Progenitor cell of endocrine pancreas (in vitro differentiated cells): ENCODE data around the gene MEGF10. TPM values are rescaled to one million over a fixed set of nuclear protein-coding genes. Genes with fewer than 3 reads are reported as not detected.
A peak's percentile ranks its signal among the peaks of the same experiment; 100 is the strongest.
"Not testable (repeated sequence)": the region's sequence is repeated elsewhere in the genome, so short reads cannot be mapped to it uniquely, and the experiment has no call there.

Experiments
- DNase-seq: peaks from one replicate; pipeline ENCODE4 v3.0.0; 2021; ENCODE audit warnings: low spot score; ENCODE audit not compliant: unreplicated experiment
- H3K27ac Mint-ChIP-seq: 2 replicates; pipeline ENCODE4 v1.8.0; 2021; ENCODE audit warnings: mild to moderate bottlenecking, moderate library complexity, mixed read lengths
- H3K27me3 Mint-ChIP-seq: 2 replicates; pipeline ENCODE4 v1.8.0; 2021; ENCODE audit warnings: mixed read lengths
- H3K36me3 Mint-ChIP-seq: 2 replicates; pipeline ENCODE4 v1.8.0; 2022; ENCODE audit warnings: mixed read lengths; ENCODE audit not compliant: insufficient read depth
- H3K4me1 Mint-ChIP-seq: 2 replicates; pipeline ENCODE4 v1.8.0; 2021; ENCODE audit warnings: low read depth, mixed read lengths
- H3K4me3 Mint-ChIP-seq: 2 replicates; pipeline ENCODE4 v1.8.0; 2021; ENCODE audit warnings: low read depth, mild to moderate bottlenecking, moderate library complexity, mixed read lengths
- H3K9me3 Mint-ChIP-seq: 2 replicates; pipeline ENCODE4 v1.8.0; 2021; ENCODE audit warnings: low read depth, mixed read lengths
- total RNA-seq: library from RNA; stranded (reverse); gene quantifications from 2 replicates; pipeline ENCODE4 v1.2.1, GENCODE V29; 2021
- TF ChIP-seq, protein P1 (sequence below): fragments of 200-600 bp; sonication (generic); IDR thresholded peaks from one replicate; pipeline ENCODE4 v1.5.0; 2021; ENCODE audit warnings: antibody characterized with exemption, mild to moderate bottlenecking; ENCODE audit not compliant: unreplicated experiment

MEGF10 gene
- total RNA-seq, 1 donor from 2014 or later = 12.5 TPM

DNA sequence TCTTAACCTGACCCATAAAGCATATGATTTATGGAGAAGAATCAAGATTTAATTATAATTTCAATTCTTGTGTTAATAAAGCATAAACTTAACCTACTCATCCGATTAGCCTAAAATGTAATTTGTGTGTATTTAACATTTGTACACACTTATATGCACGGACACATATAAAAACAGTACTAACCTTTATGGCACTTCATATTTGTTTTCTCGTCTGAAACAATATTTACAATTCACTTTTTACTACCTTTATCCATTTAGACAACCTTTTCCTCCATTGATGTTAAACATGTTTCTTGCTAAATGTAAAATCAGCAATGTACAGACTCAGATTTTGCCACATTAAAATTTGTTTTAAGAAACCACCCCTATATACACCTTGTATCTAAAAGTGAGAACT is 22.8 kb downstream of the MEGF10 start:
- no peaks in the 10 kb centered on the region for H3K9me3 Mint-ChIP-seq
- TF ChIP-seq, protein P1, sequence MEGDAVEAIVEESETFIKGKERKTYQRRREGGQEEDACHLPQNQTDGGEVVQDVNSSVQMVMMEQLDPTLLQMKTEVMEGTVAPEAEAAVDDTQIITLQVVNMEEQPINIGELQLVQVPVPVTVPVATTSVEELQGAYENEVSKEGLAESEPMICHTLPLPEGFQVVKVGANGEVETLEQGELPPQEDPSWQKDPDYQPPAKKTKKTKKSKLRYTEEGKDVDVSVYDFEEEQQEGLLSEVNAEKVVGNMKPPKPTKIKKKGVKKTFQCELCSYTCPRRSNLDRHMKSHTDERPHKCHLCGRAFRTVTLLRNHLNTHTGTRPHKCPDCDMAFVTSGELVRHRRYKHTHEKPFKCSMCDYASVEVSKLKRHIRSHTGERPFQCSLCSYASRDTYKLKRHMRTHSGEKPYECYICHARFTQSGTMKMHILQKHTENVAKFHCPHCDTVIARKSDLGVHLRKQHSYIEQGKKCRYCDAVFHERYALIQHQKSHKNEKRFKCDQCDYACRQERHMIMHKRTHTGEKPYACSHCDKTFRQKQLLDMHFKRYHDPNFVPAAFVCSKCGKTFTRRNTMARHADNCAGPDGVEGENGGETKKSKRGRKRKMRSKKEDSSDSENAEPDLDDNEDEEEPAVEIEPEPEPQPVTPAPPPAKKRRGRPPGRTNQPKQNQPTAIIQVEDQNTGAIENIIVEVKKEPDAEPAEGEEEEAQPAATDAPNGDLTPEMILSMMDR = no peak
- DNase-seq = no peak
- peaks cover 3% of the 10 kb centered on the region for H3K27me3 Mint-ChIP-seq
- no peak overlapping the region for H3K4me3 Mint-ChIP-seq
- peaks cover 4% of the 10 kb centered on the region for H3K4me1 Mint-ChIP-seq
- H3K36me3 Mint-ChIP-seq = no peaks in the 10 kb centered on the region
- H3K27ac Mint-ChIP-seq = no peak overlapping the region

GRCh38 chr5:127313847-127314473 is 23.4 kb downstream of the MEGF10 start:
- no peak overlapping the region for H3K27ac Mint-ChIP-seq
- TF ChIP-seq, protein P1 = peak; percentile 63

DNA sequence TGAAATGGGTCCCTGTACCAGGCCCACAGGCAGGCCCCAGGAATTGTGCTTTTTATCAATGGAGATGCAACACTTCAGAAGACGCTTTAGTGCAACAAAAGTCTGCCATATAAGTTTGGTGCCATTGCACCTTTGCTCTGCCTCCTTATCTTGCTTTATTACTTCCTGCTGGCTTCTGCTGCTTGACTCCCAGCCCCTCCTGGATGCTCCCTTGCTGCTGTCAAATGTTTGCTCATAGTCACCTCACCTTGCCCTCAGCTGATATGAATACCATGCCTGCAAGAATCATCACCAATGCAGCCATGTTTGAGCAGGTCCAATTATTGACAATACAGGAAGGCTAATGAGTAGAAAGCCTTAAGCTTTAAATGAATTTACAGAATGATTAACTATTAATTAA is 25.4 kb downstream of the MEGF10 start:
- Mint-ChIP-seq H3K4me1 (peaks cover 4% of the 10 kb centered on the region), H3K27ac (no peak overlapping the region), H3K36me3 (no peaks in the 10 kb centered on the region)

More at GRCh38 chr5:127313847-127314473, 23.4 kb downstream of the MEGF10 start:
- H3K4me3 Mint-ChIP-seq = no peak overlapping the region
- DNase-seq = peak; percentile 14
- peaks cover 4% of the 10 kb centered on the region for H3K4me1 Mint-ChIP-seq
- H3K36me3 Mint-ChIP-seq = no peaks in the 10 kb centered on the region
- H3K9me3 Mint-ChIP-seq = no peaks in the 10 kb centered on the region
- H3K27me3 Mint-ChIP-seq = peaks cover 3% of the 10 kb centered on the region

DNA sequence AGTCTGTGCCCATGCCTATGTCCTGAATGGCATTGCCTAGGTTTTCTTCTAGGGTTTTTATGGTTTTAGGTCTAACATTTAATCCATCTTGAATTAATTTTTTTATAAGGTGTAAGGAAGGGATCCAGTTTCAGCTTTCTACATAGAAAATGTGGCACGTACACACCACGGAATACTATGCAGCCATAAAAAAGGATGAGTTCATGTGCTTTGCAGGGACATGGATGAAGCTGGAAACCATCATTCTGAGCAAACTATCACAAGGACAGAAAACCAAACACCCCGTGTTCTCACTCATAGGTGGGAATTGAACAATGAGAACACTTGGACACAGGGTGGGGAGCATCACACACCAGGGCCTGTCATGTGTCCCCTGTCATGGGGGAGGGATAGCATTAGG is 26.8 kb downstream of the MEGF10 start:
- H3K36me3 Mint-ChIP-seq, H3K27ac Mint-ChIP-seq, H3K4me3 Mint-ChIP-seq, H3K27me3 Mint-ChIP-seq, H3K4me1 Mint-ChIP-seq, DNase-seq, H3K9me3 Mint-ChIP-seq: not testable (repeated sequence)

More for the DNA sequence above, 25.4 kb downstream of the MEGF10 start:
- no peak for DNase-seq
- TF ChIP-seq, protein P1 = no peak
- H3K27me3 Mint-ChIP-seq = no peaks in the 10 kb centered on the region
- no peaks in the 10 kb centered on the region for H3K9me3 Mint-ChIP-seq
- H3K4me3 Mint-ChIP-seq = no peak overlapping the region

- H3K4me1 Mint-ChIP-seq = peaks cover 7% of the 10 kb centered on the region
- no peak overlapping the region for H3K27ac Mint-ChIP-seq
- peaks cover 4% of the 10 kb centered on the region for H3K27me3 Mint-ChIP-seq
Measured at GRCh38 chr5:127320032-127320965, 29.7 kb downstream of the MEGF10 start.

More at GRCh38 chr5:127320032-127320965, 29.7 kb downstream of the MEGF10 start:
- no peak for DNase-seq
- H3K9me3 Mint-ChIP-seq = no peaks in the 10 kb centered on the region
- H3K4me3 Mint-ChIP-seq = no peak overlapping the region
- no peaks in the 10 kb centered on the region for H3K36me3 Mint-ChIP-seq
- TF ChIP-seq, protein P1 = no peak
